Hepatocyte (in vitro differentiated cells): ENCODE measurements around the gene ROBO1. TPM values are rescaled to one million over a fixed set of nuclear protein-coding genes. Genes with fewer than 3 reads are reported as not detected.

ENCODE experiments used
- DNase-seq: peaks from one replicate; pipeline ENCODE4 v3.0.0-alpha.2; 2016; ENCODE audit warnings: low spot score
- H2AFZ ChIP-seq: fragments of 200-600 bp; sonication (generic); 2 replicates; pipeline ENCODE4 v1.6.0; 2016; ENCODE audit warnings: antibody characterized with exemption, mild to moderate bottlenecking
- H3K27ac ChIP-seq: fragments of 200-600 bp; sonication (generic); 2 replicates; pipeline ENCODE4 v1.5.1; 2016; ENCODE audit warnings: mild to moderate bottlenecking
- H3K27me3 ChIP-seq: fragments of 200-600 bp; sonication (generic); 2 replicates; pipeline ENCODE4 v1.6.1; 2016
- H3K36me3 ChIP-seq: fragments of 200-600 bp; sonication (generic); replicated peaks from 2 replicates; pipeline ENCODE4 v1.5.1; 2016; ENCODE audit warnings: low read depth; ENCODE audit not compliant: insufficient read depth
- H3K4me1 ChIP-seq: fragments of 200-600 bp; sonication (generic); 2 replicates; pipeline ENCODE4 v1.5.1; 2016; ENCODE audit warnings: mild to moderate bottlenecking, moderate library complexity; ENCODE audit not compliant: insufficient read depth
- H3K4me2 ChIP-seq: fragments of 200-600 bp; sonication (generic); 2 replicates; pipeline ENCODE4 v1.6.0; 2016
- H3K4me3 ChIP-seq: fragments of 200-600 bp; sonication (generic); 2 replicates; pipeline ENCODE4 v1.5.1; 2016; ENCODE audit warnings: mild to moderate bottlenecking
- H3K79me2 ChIP-seq: fragments of 200-600 bp; sonication (generic); 2 replicates; pipeline ENCODE4 v1.6.0; 2017; ENCODE audit warnings: mild to moderate bottlenecking
- H3K9me2 ChIP-seq: fragments of 200-600 bp; sonication (generic); replicated peaks from 2 replicates; pipeline ENCODE4 v1.6.0; 2017; ENCODE audit warnings: mild to moderate bottlenecking; ENCODE audit not compliant: insufficient read depth
- H3K9me3 ChIP-seq: fragments of 200-600 bp; sonication (generic); 2 replicates; pipeline ENCODE4 v1.5.1; 2016; ENCODE audit warnings: low read depth, mild to moderate bottlenecking
- H4K20me1 ChIP-seq: fragments of 200-600 bp; sonication (generic); 2 replicates; pipeline ENCODE4 v1.6.0; 2016; ENCODE audit warnings: mild to moderate bottlenecking; ENCODE audit not compliant: insufficient read depth, poor library complexity, severe bottlenecking
- CTCF ChIP-seq: fragments of 200-600 bp; sonication (generic); IDR thresholded peaks from 2 replicates; pipeline ENCODE4 v1.5.1; 2016; ENCODE audit warnings: antibody characterized with exemption, mild to moderate bottlenecking; ENCODE audit not compliant: poor library complexity
- EZH2 ChIP-seq: fragments of 200-600 bp; sonication (generic); IDR thresholded peaks from 2 replicates; pipeline ENCODE4 v1.6.1; 2016; ENCODE audit warnings: antibody characterized with exemption, mild to moderate bottlenecking, borderline replicate concordance
- EZH2phosphoT487 ChIP-seq: fragments of 200-600 bp; sonication (generic); IDR thresholded peaks from one replicate; pipeline ENCODE4 v1.6.1; 2018; ENCODE audit warnings: antibody characterized with exemption, mild to moderate bottlenecking, low read depth, moderate library complexity; ENCODE audit not compliant: unreplicated experiment, severe bottlenecking
- WGBS: methylation state at CpG from one replicate; pipeline ENCODE4 v1.1.6; 2016; ENCODE audit warnings: low lambda C conversion rate; ENCODE audit errors: missing lambda C conversion rate; 5-methylcytosine and 5-hydroxymethylcytosine counted together
- polyA plus RNA-seq: library from polyadenylated mRNA; unstranded; fragments of >200 nt; fragmentation: Nextera tagmentation; extraction: Ambion mirVana; gene quantifications from 2 replicates; pipeline ENCODE4 v1.2.1, GENCODE V29; 2016
- total RNA-seq: library from RNA; depleted of rRNA; stranded (reverse); fragments of >200 nt; gene quantifications from 2 replicates; pipeline ENCODE4 v1.2.3, GENCODE V29; 2014

ROBO1 gene
- total and polyA plus RNA-seq, 2 experiments from 2014 or later, result 13.6 to 44.3 TPM

GRCh38 chr3:78629544-78629943 is 1138.3 kb downstream of the ROBO1 start:
- H2AFZ ChIP-seq, result no peak overlapping the region
- WGBS, result 92% methylated on average over 6 of the region's 6 CpGs
- no peak overlapping the region for H3K27ac ChIP-seq
- H3K4me3 ChIP-seq, result no peak overlapping the region
- DNase-seq, result no peak
- H3K36me3 ChIP-seq, result peaks cover 4% of the 10 kb centered on the region
- no peaks in the 10 kb centered on the region for H3K9me2 ChIP-seq
- no peak overlapping the region for H3K4me2 ChIP-seq
- no peaks in the 10 kb centered on the region for H3K79me2 ChIP-seq
- H3K4me1 ChIP-seq, result peaks cover 5% of the 10 kb centered on the region
- no peaks in the 10 kb centered on the region for H3K27me3 ChIP-seq
- no peak for TF ChIP-seq EZH2
- no peak for TF ChIP-seq EZH2phosphoT487
- TF ChIP-seq CTCF, result no peak
- no peaks in the 10 kb centered on the region for H3K9me3 ChIP-seq
- H4K20me1 ChIP-seq, result no peaks in the 10 kb centered on the region

GRCh38 chr3:78621061-78621716 is 1146.6 kb downstream of the ROBO1 start:
- Histone ChIP-seq H3K9me2 (no peaks in the 10 kb centered on the region), H3K4me2 (no peak overlapping the region), H3K27ac (no peak overlapping the region), H4K20me1 (no peaks in the 10 kb centered on the region), H3K4me3 (no peak overlapping the region), H3K79me2 (no peaks in the 10 kb centered on the region), H3K4me1 (no peaks in the 10 kb centered on the region), H2AFZ (no peak overlapping the region), H3K9me3 (no peaks in the 10 kb centered on the region), H3K27me3 (no peaks in the 10 kb centered on the region), H3K36me3 (no peaks in the 10 kb centered on the region)
- DNase-seq, result no peak
- TF ChIP-seq EZH2 (no peak), CTCF (no peak), EZH2phosphoT487 (no peak)
- WGBS, result 74% methylated on average over 3 of the region's 3 CpGs

GRCh38 chr3:78614486-78614885 is 1153.3 kb downstream of the ROBO1 start:
- Histone ChIP-seq H3K4me3 (no peak overlapping the region), H3K27me3 (no peaks in the 10 kb centered on the region), H4K20me1 (no peaks in the 10 kb centered on the region), H3K9me3 (no peaks in the 10 kb centered on the region), H3K4me2 (no peak overlapping the region), H2AFZ (no peak overlapping the region), H3K27ac (no peak overlapping the region), H3K4me1 (no peaks in the 10 kb centered on the region), H3K79me2 (no peaks in the 10 kb centered on the region), H3K36me3 (no peaks in the 10 kb centered on the region), H3K9me2 (no peaks in the 10 kb centered on the region)
- 90% methylated on average over 12 of the region's 12 CpGs for WGBS
- DNase-seq, result no peak
- no peak for TF ChIP-seq EZH2phosphoT487
- TF ChIP-seq CTCF, result no peak
- no peak for TF ChIP-seq EZH2
